Uterus (tissue), 4 donors: ENCODE data around the gene CAMK1G. TPM values are rescaled to one million over a fixed set of nuclear protein-coding genes. Genes with fewer than 3 reads are reported as not detected.

Source experiments
- DNase-seq, 2 donors: peaks; one replicate each; pipeline ENCODE4 v3.0.0-alpha.2; 2019 to 2020
- H3K27ac ChIP-seq, 2 donors: fragments of 200-600 bp; sonication (generic); 1 replicate in 1 of 2; 2 replicates in 1 of 2; pipeline ENCODE4 v1.5.1; 2016 to 2018
- H3K27me3 ChIP-seq, 2 donors: fragments of 200-600 bp; sonication (generic); one replicate each; pipeline ENCODE4 v1.5.1; 2018 to 2019; ENCODE audit warnings: control low read depth in 1 of 2
- H3K36me3 ChIP-seq, 2 donors: fragments of 200-600 bp; sonication (generic); one replicate each; pipeline ENCODE4 v1.5.1; 2019; ENCODE audit warnings: control low read depth in 1 of 2
- H3K4me1 ChIP-seq, 2 donors: fragments of 200-600 bp; sonication (generic); one replicate each; pipeline ENCODE4 v1.5.1; 2018 to 2019; ENCODE audit warnings: control low read depth in 1 of 2
- H3K4me3 ChIP-seq, 2 donors: fragments of 200-600 bp; sonication (generic); 1 replicate in 1 of 2; 2 replicates in 1 of 2; pipeline ENCODE4 v1.5.1; 2018 to 2019; ENCODE audit warnings: mild to moderate bottlenecking in 1 of 2
- H3K9me3 ChIP-seq, 2 donors: fragments of 200-600 bp; sonication (generic); one replicate each; pipeline ENCODE4 v1.5.1; 2019; ENCODE audit warnings: control low read depth in 1 of 2
- CTCF ChIP-seq, 4 experiments: fragments of 200-600 bp in 2 of 4; fragments of 450-650 bp in 2 of 4; sonication (generic) in 2 of 4; IDR thresholded peaks; one replicate each; pipeline ENCODE4 v1.5.1; 2016 to 2019; ENCODE audit warnings: antibody characterized with exemption in 4 of 4, mild to moderate bottlenecking in 2 of 4, moderate library complexity in 1 of 4
- POLR2A ChIP-seq, 2 donors: fragments of 450-650 bp; IDR thresholded peaks; one replicate each; pipeline ENCODE4 v1.6.1; 2016; ENCODE audit warnings: antibody characterized with exemption in 2 of 2, mild to moderate bottlenecking in 1 of 2, moderate library complexity in 1 of 2
- intact Hi-C: fragments of 100-400 bp; cut with DNase I; formaldehyde crosslinking; loops from one replicate; pipeline ENCODE4 v1.15.1; 2023; ENCODE audit warnings: low total_unique reads
- total RNA-seq, 4 donors: library from RNA; depleted of rRNA in 3 of 4; stranded (reverse); fragments of >200 nt in 3 of 4; gene quantifications; one replicate each; pipeline versions ENCODE4 v1.1.0 to v1.2.4, GENCODE V29; 2014 to 2023
- donor health status: DM: yes; HTN: yes; CAD: no.

The CAMK1G gene
- total RNA-seq, 4 donors from 2014 or later, result 0.43 to 5.6 TPM; not detected in 2

DNA sequence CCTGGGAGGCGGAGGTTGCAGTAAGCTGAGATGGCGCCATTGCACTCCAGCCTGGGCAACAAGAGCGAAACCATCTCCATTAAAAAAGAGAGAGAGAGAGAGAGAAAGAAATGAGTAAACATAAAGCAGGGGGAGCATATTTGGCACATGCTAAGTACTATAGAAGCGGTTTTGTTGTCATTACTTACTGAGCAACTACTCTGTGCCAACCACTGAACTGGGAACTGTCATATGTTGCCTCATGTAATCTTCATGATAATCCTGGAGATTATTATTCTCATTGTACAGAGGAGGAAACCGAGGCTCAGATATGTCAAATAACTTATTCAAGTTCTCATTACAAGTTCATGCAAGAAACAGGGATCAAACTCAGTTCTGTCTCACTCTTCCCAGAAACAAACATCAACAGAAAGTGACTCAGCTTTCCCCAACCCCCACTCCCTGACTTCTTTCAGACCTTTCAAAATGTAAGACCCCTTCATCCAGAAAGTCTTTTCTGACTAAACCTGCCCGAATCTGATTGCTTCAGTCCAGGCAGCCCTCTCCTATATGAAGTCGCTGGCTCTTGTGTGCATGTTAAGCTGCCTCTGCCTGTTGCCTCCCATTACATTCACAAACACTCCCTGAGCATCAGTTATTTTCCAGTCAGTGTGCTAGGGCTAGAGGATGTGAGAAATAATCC, 45.2 kb downstream of the CAMK1G start:
- intact Hi-C loops, result no loop called here

DNA sequence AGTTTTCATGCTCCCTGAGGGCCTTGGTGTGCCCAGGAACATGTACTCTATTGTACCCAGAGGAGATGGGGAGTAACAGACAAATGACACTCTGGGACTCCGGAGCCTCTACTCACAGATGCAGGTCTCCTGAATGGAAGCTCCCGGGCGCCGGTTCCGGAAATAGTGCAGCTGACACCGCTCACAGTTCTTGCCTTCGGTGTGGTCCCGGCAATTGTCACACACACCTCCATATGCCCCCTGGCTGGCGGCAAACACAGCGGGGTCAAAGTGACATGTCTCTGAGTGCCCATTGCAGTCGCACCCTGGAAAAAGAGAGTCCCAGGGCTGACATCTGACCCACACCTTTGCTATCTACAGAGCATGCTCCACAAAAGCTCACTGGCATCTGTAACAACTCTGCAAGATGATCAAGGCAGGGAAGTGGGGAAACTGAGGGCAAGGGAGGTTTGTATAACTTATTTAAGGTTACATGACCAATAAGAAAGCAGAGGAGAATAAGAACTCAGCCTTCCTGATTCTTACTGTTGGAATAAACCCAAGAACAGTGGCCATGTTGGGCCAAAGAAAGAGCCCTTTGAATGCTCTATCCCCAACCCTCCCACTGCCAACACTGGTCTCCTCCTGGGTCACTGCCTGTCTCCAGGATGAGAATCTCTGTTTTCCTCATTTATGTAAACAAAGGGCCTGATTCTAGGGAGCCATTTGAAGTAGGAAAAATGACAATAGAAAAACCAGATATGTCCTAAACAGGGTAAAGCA, 46.3 kb downstream of the CAMK1G start:
- intact Hi-C loops, result no loop called here
- no peak overlapping the region for H3K4me3 ChIP-seq
- H3K36me3 ChIP-seq, result no peaks in the 10 kb centered on the region
- no peak for DNase-seq
- H3K9me3 ChIP-seq, result no peaks in the 10 kb centered on the region
- no peaks in the 10 kb centered on the region for H3K27me3 ChIP-seq
- no peak for TF ChIP-seq CTCF (IDR thresholded peaks at IDR 0.05)
- TF ChIP-seq POLR2A (IDR thresholded peaks at IDR 0.05), result no peak
- H3K27ac ChIP-seq, result no peak overlapping the region
- H3K4me1 ChIP-seq, result peaks cover 0 to 5% of the 10 kb centered on the region in 2 donors

More for the DNA sequence above, 45.2 kb downstream of the CAMK1G start:
- peaks cover 0 to 5% of the 10 kb centered on the region in 2 donors for H3K4me1 ChIP-seq
- H3K27ac ChIP-seq, result no peak overlapping the region
- H3K9me3 ChIP-seq, result no peaks in the 10 kb centered on the region
- H3K27me3 ChIP-seq, result no peaks in the 10 kb centered on the region
- no peak for DNase-seq
- TF ChIP-seq CTCF (IDR thresholded peaks at IDR 0.05), result no peak
- no peak for TF ChIP-seq POLR2A (IDR thresholded peaks at IDR 0.05)
- H3K36me3 ChIP-seq, result no peaks in the 10 kb centered on the region
- no peak overlapping the region for H3K4me3 ChIP-seq

GRCh38 chr1:209630383-209631225, 47.1 kb downstream of the CAMK1G start:
- Histone ChIP-seq H3K9me3 (no peaks in the 10 kb centered on the region), H3K27me3 (no peaks in the 10 kb centered on the region), H3K36me3 (no peaks in the 10 kb centered on the region), H3K27ac (no peak overlapping the region), H3K4me1 (peaks cover 0 to 5% of the 10 kb centered on the region in 2 donors), H3K4me3 (no peak overlapping the region)
- intact Hi-C loops, result no loop called here
- TF ChIP-seq POLR2A (IDR thresholded peaks at IDR 0.05) (no peak), CTCF (IDR thresholded peaks at IDR 0.05) (no peak)
- DNase-seq, result no peak

DNA sequence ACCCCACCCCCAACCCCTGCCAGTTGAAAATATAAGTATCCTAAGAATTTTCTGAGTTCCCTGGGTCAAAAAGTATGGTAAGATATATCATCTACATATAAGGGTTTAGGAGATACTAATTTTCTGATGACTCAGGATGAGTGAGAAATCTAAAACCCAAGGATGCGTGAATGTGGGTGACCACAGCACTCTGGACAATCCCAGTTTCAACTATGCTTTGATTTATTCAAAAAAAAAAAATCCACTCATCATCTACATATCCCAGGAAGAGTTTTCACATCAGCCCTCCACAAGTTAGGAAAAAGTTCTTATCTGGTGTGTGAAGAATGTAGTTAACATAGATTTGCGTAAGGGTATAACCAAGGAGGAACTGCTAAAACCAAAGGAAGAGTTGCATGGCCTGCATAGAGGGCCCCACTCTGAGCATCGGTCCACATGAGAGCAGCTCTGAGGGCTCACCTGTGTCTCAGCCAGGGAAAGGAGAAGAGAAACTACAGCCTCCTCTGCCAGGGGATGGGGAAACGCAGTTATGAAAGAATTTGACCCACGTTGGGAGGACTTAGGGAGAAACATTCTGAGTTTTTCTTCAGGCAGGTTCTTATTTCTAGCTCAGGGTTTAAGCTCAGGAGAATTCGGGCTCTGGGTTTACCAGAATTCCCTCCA, 50.0 kb downstream of the CAMK1G start:
- H3K27ac ChIP-seq, result no peak overlapping the region
- DNase-seq, result no peak
- TF ChIP-seq POLR2A (IDR thresholded peaks at IDR 0.05) (no peak), CTCF (IDR thresholded peaks at IDR 0.05) (no peak)
- H3K4me3 ChIP-seq, result no peak overlapping the region
- no peaks in the 10 kb centered on the region for H3K27me3 ChIP-seq
- intact Hi-C loops, result no loop called here
- H3K36me3 ChIP-seq, result no peaks in the 10 kb centered on the region
- no peaks in the 10 kb centered on the region for H3K9me3 ChIP-seq
- no peaks in the 10 kb centered on the region for H3K4me1 ChIP-seq
